DMS153 treated with DMSO at 0.1 percent for 48 hours (cell line): ENCODE measurements around the gene NDUFS2.

Experiments
- DNase-seq: peaks from one replicate; lab custom pipeline; 2025; ENCODE audit not compliant: unreplicated experiment; lab: John Stamatoyannopoulos, UW

Gene NDUFS2

DNA sequence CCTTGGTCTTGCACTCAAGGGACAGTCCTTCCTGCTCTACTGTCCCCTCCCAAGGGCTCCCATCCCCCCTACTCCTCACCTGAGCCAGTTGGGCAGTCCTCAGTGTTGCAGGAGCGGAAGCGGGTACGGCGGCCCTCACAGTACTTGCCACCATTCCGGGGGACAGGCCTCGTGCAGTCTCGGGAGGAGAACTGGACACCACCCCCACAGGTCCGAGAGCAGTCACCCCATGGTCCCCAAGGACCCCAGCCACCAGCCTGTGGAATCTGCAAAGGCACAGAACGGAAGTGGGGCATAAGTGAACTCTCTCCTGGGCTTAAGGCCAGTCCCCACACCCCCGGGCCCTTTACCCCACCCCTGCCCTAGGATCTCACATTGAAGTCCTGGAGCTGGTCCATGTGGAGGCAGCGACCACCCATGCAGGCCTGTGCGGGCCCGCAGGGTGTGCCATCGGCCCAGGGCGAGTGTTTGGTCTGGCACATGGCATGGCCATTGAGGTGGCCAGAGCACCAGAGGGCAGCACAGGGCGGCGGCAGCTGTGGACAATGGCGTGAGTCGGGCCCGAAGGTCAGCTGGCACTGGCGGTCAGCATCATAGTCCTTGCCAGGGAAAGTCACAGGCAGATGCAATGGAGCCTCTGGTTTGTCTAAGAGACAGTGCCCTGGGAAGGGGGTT lies 8.5 kb upstream of the NDUFS2 start:
- DNase-seq: no peak

DNA sequence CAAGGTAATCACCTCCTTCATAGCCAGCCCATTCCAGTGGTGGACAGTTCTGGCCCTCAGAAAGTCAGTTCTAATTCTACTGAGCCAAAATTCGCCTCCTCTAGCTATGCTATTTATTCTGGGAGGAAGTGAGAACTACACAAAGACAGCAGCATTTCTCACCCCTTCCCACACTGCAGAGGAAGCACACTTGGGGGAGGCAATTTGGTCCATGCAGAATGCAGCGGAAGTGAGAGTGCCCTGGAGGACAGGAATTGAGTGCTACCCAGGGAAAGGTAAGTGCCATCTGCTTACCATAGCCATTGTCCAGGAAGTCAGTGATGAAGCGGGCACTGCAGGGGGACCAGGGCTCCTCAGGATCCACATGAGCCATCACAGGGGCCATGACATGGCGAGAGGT lies 7.0 kb upstream of the NDUFS2 start:
- DNase-seq: no peak

DNA sequence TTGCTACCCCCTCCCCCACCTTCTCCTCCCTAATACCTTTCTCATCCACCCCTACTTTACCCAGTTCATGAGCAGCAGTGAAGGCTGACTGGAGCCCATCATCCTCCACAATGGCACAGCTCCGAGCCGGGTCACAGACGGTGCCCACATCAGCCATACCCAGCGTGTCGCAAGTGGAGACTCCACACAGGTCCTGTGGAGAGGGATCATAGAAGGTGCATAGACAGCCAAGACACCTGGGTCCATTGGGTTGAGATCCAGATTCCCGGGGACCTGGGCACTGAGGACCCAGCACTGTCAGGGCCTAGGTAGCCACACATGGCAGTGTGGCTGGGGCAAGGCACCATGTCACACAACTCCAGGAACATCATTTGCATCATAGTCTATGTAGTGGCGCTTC lies 6.1 kb upstream of the NDUFS2 start:
- no peak for DNase-seq

- no peak for DNase-seq
Measured at GRCh38 chr1:161196521-161197451, 5.4 kb upstream of the NDUFS2 start.

DNA sequence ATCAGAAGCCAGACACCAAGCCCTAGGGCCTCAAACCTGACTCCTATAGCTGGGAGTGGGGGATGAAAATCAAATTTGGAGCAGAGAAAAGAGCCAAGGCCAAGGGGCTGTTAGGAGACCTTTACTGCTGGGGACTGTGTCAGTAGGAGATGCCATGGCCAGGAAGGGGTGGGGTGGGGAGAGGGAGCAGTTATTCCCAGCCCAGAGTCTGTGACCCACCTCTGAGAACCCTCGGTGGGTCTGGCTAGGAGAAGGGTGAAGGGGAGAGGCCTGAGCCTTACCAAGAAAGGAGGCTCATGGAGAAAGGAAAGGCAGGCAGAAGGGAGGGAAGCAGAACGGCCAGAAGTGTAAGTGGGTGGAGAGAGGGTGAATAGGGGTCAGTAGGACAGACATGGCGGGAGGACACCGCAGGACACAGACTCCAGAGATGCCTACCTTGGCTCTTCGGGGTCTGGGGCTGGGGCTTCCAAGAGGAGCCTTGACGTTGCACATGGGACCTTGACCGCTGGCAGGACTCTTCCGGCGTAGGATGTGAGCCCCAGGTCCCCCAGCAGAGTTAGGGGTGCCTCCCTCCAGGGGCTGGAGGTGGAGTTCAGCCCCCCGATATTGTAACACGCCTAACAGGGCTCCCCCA lies 4.5 kb upstream of the NDUFS2 start:
- DNase-seq: no peak

GRCh38 chr1:161198194-161198896 lies 3.8 kb upstream of the NDUFS2 start:
- DNase-seq: peak; percentile 28

DNA sequence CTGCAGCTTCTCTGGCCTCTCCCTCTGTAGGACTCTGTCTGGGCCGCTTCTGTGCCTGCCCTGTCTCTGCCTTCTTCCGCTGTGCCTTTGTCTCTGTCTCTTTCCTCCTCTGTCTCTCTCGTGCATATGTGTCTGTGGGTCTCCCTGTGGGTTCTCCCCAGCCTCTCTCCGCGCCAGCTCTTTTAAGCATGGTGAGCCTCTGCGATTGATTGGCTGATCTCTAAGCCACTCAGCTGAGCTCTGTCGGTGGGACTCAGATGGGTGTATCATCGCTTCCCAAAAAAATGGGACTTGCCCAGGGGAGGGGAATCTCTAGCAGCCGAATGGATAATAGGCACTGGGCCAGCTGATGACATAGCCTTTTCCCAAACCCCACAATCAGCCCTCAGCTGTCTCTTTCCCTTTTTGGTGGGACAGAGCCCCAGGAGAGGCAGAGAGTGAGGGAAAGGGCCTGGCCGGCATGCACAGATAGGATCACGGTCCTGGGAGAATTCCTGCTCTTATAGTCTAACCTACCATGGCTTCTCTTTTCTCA lies 3.2 kb upstream of the NDUFS2 start, which contains the start of gene ADAMTS4:
Gene ADAMTS4 (minus strand): TSS at position 158 of the 535 bp plus-strand sequence. CDS start 427 bp downstream, outside the sequence.
- no peak for DNase-seq

- DNase-seq: no peak
Measured at GRCh38 chr1:161199506-161200139, 2.5 kb upstream of the NDUFS2 start.

GRCh38 chr1:161200421-161200991 lies 1.7 kb upstream of the NDUFS2 start:
- no peak for DNase-seq

GRCh38 chr1:161200992-161201835 lies 953 bp upstream of the NDUFS2 start:
- no peak for DNase-seq

GRCh38 chr1:161206411-161207140 lies 4.4 kb downstream of the NDUFS2 start:
- DNase-seq: no peak

GRCh38 chr1:161207173-161207572 lies 5.0 kb downstream of the NDUFS2 start:
- DNase-seq: no peak

DNA sequence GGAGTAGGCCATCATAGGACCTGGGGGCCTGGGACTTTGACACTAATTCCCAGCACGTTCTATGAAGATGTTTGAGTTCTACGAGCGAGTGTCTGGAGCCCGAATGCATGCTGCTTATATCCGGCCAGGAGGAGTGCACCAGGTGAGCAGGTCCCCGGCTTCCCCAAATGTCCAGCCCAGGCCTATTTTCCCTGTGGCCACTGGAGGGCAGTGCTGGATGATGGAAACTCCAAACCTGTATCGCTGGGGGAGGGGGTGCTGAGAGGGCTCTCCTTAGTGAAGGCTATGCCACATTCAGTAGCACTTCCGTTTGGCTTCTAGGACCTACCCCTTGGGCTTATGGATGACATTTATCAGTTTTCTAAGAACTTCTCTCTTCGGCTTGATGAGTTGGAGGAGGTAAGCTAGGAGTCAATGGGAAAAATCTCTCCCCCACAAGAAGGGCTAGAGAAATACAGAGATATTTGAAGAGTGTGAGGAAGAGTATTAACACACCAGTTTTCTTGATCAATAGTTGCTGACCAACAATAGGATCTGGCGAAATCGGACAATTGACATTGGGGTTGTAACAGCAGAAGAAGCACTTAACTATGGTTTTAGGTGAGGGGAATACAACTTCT lies 7.7 kb downstream of the NDUFS2 start:
- peak; percentile 85 for DNase-seq

- no peak for DNase-seq
Measured at GRCh38 chr1:161214369-161214768, 12.2 kb downstream of the NDUFS2 start.

DNA sequence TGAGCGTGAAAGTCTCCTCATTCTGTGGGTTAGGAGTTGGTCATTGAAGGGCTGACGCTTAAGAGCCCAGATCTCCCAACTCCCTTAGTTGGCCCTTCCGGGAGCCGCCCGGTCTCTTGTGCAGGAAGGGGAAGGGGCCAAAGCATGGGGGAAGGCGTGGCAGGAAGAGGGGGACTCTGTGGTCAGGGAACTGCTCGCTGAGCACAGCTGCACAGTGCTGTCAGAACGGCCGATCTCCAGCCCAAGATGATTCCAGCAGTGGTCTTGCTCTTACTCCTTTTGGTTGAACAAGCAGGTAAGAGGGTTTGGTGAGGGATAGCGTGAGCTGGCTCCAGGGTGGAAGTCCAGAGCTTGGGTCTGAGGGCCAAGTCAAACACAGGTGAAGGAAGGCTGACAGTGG lies 12.9 kb downstream of the NDUFS2 start, which contains the start of gene FCER1G:
Gene FCER1G (plus strand): TSS at position 220 of the 400 bp plus-strand sequence. CDS start 27 bp downstream, at position 247.
- DNase-seq: no peak

- DNase-seq: no peak
Measured at GRCh38 chr1:161216945-161217712, 15.0 kb downstream of the NDUFS2 start.

GRCh38 chr1:161217831-161218230 lies 15.7 kb downstream of the NDUFS2 start:
- no peak for DNase-seq
